Ovary (tissue), 9 donors: ENCODE results near the gene NPAS3. TPM values are rescaled to one million over a fixed set of nuclear protein-coding genes. Genes with fewer than 3 reads are reported as not detected.

Source experiments
- DNase-seq, 5 donors: peaks; one replicate each; pipeline ENCODE4 v3.0.0-alpha.2; 2019 to 2020
- H3K27ac ChIP-seq, 2 donors: fragments of 200-600 bp; one replicate each; pipeline versions ENCODE4 v1.5.1 to v1.8.0; 2019 to 2022
- H3K27me3 ChIP-seq: fragments of 200-600 bp; one replicate; pipeline ENCODE4 v1.8.0; 2022
- H3K36me3 ChIP-seq: fragments of 200-600 bp; sonication (generic); one replicate; pipeline ENCODE4 v1.5.1; 2019
- H3K4me1 ChIP-seq: one replicate; pipeline ENCODE4 v1.8.1; 2013; ENCODE audit warnings: mild to moderate bottlenecking, moderate library complexity; ENCODE audit not compliant: insufficient read depth
- H3K4me3 ChIP-seq: fragments of 200-600 bp; sonication (generic); one replicate; pipeline ENCODE4 v1.5.1; 2017
- H3K9me3 ChIP-seq, 2 donors: fragments of 200-600 bp in 1 of 2; sonication (generic) in 1 of 2; one replicate each; pipeline versions ENCODE4 v1.5.1 to v1.8.1; 2013 to 2019; ENCODE audit warnings: mild to moderate bottlenecking in 1 of 2, moderate library complexity in 1 of 2
- EP300 ChIP-seq: sonication (generic); formaldehyde crosslinking; IDR thresholded peaks from one replicate; pipeline ENCODE4 v1.6.1; 2017; ENCODE audit warnings: antibody characterized with exemption
- POLR2A ChIP-seq: fragments of 450-650 bp; IDR thresholded peaks from one replicate; pipeline ENCODE4 v1.6.1; 2017; ENCODE audit warnings: antibody characterized with exemption, mild to moderate bottlenecking, moderate library complexity
- WGBS, 3 donors: extraction: QIAGEN DNeasy Blood & Tissue Kit in 1 of 3; methylation state at CpG; one replicate each; pipeline versions ENCODE4 v1.1.5 to v1.1.7; 2013 to 2017; 5-methylcytosine and 5-hydroxymethylcytosine counted together
- intact Hi-C, 4 donors: fragments of 100-400 bp; cut with DNase I; formaldehyde crosslinking; loops; one replicate each; pipeline versions ENCODE4 v1.11.0 to v1.15.1; 2022 to 2023
- polyA plus RNA-seq, 2 donors: library from polyadenylated mRNA; stranded (reverse); fragments of 200-250 nt in 1 of 2; fragments of 350-450 nt in 1 of 2; fragmentation: Illumina TruSeq in 1 of 2; extraction: RNeasy Lipid Tissue Mini Kit (QIAGEN cat#74804) in 1 of 2; gene quantifications; one replicate each; pipeline ENCODE4 v1.2.3, GENCODE V29; 2013 to 2014
- total RNA-seq, 7 donors: library from RNA; depleted of rRNA in 2 of 7; stranded (reverse); fragments of >200 nt in 2 of 7; fragmentation: NEBNext Ultra II Directional in 3 of 7; extraction: Animal tissue kit (Norgen Biotek cat#: 25700) in 3 of 7; gene quantifications; one replicate each; pipeline versions ENCODE4 v1.1.0 to v1.2.4, GENCODE V29; 2016 to 2023
- TF ChIP-seq, protein P1 (sequence below), 3 donors: fragments of 450-650 bp in 2 of 3; fragments of 200-600 bp in 1 of 3; IDR thresholded peaks; one replicate each; pipeline versions ENCODE4 v1.5.1 to v1.8.0; 2016 to 2022; ENCODE audit warnings: antibody characterized with exemption in 3 of 3, mild to moderate bottlenecking in 1 of 3
- donor health status: DM: no; HTN: no; CAD: no; lungs with moderate emphysema.
- donor health status: DM: no; HTN: no; CAD: no.
- donor health status: Bipolar disorder and iron deficiency.
- donor health status: DM: yes; HTN: yes; CAD: no.
- donor health status: DM: no; HTN: no; CAD: no.
- donor health status: DM: yes; HTN: yes; CAD: no.

The NPAS3 gene
- total and polyA plus RNA-seq, 9 donors = 1.9 to 15.4 (median 11.4) TPM

GRCh38 chr14:33126433-33126832 is 187.8 kb downstream of the NPAS3 start:
- 89 to 95% (median 91%) methylated on average over 1 of the region's 1 CpG for WGBS, 3 donors
- no peaks in the 10 kb centered on the region for H3K36me3 ChIP-seq
- no peaks in the 10 kb centered on the region for H3K27me3 ChIP-seq
- DNase-seq = no peak
- H3K4me3 ChIP-seq = no peak overlapping the region
- intact Hi-C loops = no loop called here
- no peaks in the 10 kb centered on the region for H3K4me1 ChIP-seq
- TF ChIP-seq POLR2A = no peak
- TF ChIP-seq, protein P1, sequence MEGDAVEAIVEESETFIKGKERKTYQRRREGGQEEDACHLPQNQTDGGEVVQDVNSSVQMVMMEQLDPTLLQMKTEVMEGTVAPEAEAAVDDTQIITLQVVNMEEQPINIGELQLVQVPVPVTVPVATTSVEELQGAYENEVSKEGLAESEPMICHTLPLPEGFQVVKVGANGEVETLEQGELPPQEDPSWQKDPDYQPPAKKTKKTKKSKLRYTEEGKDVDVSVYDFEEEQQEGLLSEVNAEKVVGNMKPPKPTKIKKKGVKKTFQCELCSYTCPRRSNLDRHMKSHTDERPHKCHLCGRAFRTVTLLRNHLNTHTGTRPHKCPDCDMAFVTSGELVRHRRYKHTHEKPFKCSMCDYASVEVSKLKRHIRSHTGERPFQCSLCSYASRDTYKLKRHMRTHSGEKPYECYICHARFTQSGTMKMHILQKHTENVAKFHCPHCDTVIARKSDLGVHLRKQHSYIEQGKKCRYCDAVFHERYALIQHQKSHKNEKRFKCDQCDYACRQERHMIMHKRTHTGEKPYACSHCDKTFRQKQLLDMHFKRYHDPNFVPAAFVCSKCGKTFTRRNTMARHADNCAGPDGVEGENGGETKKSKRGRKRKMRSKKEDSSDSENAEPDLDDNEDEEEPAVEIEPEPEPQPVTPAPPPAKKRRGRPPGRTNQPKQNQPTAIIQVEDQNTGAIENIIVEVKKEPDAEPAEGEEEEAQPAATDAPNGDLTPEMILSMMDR (IDR thresholded peaks at IDR 0.05) = no peak
- TF ChIP-seq EP300 = no peak
- H3K27ac ChIP-seq = no peak overlapping the region
- H3K9me3 ChIP-seq = no peaks in the 10 kb centered on the region

GRCh38 chr14:33127531-33127930 is 188.9 kb downstream of the NPAS3 start:
- H3K4me1 ChIP-seq = no peaks in the 10 kb centered on the region
- H3K27ac ChIP-seq = no peak overlapping the region
- no peak for DNase-seq
- 76 to 80% (median 79%) methylated on average over 1 of the region's 1 CpG for WGBS, 3 donors
- no peak overlapping the region for H3K4me3 ChIP-seq
- TF ChIP-seq, protein P1 (IDR thresholded peaks at IDR 0.05) = no peak
- TF ChIP-seq EP300 = no peak
- TF ChIP-seq POLR2A = no peak
- no peaks in the 10 kb centered on the region for H3K9me3 ChIP-seq
- H3K27me3 ChIP-seq = no peaks in the 10 kb centered on the region
- H3K36me3 ChIP-seq = no peaks in the 10 kb centered on the region
- intact Hi-C loops = no loop called here

DNA sequence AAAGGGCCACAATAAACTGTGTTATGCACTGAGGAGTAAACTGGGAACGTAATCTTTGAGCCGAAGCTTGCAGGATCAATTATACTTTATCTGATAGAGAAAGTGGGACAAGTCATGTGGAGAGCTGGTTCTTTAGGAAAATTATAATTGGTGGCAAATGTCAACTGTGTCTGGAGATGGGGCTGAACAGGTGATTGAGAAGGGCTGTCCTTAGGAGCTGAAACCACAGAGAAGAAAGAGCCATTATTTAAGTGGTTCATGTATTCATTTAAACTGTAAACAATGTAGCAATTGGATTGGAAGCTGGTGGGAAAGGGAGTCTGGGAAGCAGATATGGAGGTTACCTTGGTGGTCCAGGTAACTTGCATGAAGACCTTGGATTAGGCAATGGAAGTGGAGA is 193.1 kb downstream of the NPAS3 start:
- WGBS, 3 donors = 90 to 92% (median 91%) methylated on average over 2 of the region's 2 CpGs
- H3K27me3 ChIP-seq = no peaks in the 10 kb centered on the region
- intact Hi-C loops = no loop called here

GRCh38 chr14:33134162-33134561 is 195.5 kb downstream of the NPAS3 start:
- TF ChIP-seq EP300 = no peak
- Histone ChIP-seq H3K9me3 (no peaks in the 10 kb centered on the region), H3K27ac (no peak overlapping the region), H3K27me3 (no peaks in the 10 kb centered on the region), H3K4me1 (no peaks in the 10 kb centered on the region), H3K4me3 (no peak overlapping the region), H3K36me3 (no peaks in the 10 kb centered on the region)
- DNase-seq = no peak
- intact Hi-C loops = no loop called here
- 71 to 74% (median 71%) methylated on average over 4 of the region's 4 CpGs for whole genome bisulfite sequencing, 3 donors

More for the DNA sequence above, 193.1 kb downstream of the NPAS3 start:
- no peak overlapping the region for H3K27ac ChIP-seq
- H3K9me3 ChIP-seq = no peaks in the 10 kb centered on the region
- no peak for TF ChIP-seq EP300
- TF ChIP-seq, protein P1 (IDR thresholded peaks at IDR 0.05) = no peak
- no peak for TF ChIP-seq POLR2A
- no peak for DNase-seq
- no peak overlapping the region for H3K4me3 ChIP-seq
- H3K36me3 ChIP-seq = no peaks in the 10 kb centered on the region
- no peaks in the 10 kb centered on the region for H3K4me1 ChIP-seq

- Histone ChIP-seq H3K27me3 (no peaks in the 10 kb centered on the region), H3K27ac (no peak overlapping the region), H3K4me3 (no peak overlapping the region), H3K4me1 (no peaks in the 10 kb centered on the region), H3K9me3 (no peaks in the 10 kb centered on the region), H3K36me3 (no peaks in the 10 kb centered on the region)
- TF ChIP-seq POLR2A (no peak), EP300 (no peak)
- DNase-seq = no peak
- 85 to 92% (median 90%) methylated on average over 3 of the region's 3 CpGs for WGBS, 3 donors
- intact Hi-C loops = no loop called here
Observed at GRCh38 chr14:33134975-33135374, 196.3 kb downstream of the NPAS3 start.
